Adrenal gland (tissue), 5 donors: ENCODE data around the gene RALGAPB.

Experiments used
- POLR2A ChIP-seq, 2 donors: fragments of 450-650 bp; IDR thresholded peaks; one replicate each; pipeline ENCODE4 v1.6.1; 2017; ENCODE audit warnings: antibody characterized with exemption in 2 of 2, mild to moderate bottlenecking in 2 of 2, moderate library complexity in 1 of 2
- TF ChIP-seq, protein P1 (sequence below), 6 experiments: fragments of 450-650 bp in 4 of 6; fragments of 200-600 bp in 2 of 6; sonication (generic) in 1 of 6; IDR thresholded peaks; 1 replicate in 5 of 6; 2 replicates in 1 of 6; pipeline versions ENCODE4 v1.5.1 to v1.8.0; 2016 to 2021; ENCODE audit warnings: antibody characterized with exemption in 6 of 6, mild to moderate bottlenecking in 2 of 6, moderate library complexity in 1 of 6
- donor health status: DM: no; HTN: no; CAD: no.

DNA sequence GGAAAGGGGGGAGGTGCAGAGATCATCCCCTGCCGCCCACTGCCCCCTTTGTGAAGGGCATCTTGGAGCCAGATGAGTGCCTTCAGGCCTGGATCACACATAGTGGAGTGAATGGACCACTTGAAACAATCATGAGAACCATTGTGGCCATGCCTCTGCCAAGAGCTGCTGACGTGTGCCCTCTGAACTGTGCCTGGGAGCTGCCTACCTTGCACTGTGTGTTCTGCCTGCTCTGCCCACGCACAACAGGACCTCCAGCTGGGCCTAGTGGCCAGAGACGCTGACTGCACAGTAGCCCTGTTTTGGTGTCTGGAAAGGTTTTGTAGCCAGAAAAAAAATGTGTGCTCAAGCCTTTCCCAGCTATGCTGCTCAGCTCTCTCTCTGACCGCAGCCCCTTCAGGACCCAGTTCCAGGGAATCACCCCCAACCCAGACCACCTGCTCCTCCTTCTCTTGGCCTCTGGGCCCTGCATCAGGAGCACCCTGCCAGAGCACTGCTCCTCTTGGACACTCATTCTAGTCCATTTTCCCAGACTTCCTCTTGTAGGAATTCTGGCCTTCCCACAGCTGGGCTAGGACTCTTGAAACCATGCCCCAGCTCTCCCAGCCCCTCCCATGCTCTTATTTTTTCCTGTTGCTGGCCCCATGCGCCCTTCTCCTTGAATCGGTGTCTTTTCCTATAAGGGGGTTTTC, 106.7 kb downstream of the RALGAPB start:
- no peak for TF ChIP-seq POLR2A (IDR thresholded peaks at IDR 0.05)
- TF ChIP-seq, protein P1, sequence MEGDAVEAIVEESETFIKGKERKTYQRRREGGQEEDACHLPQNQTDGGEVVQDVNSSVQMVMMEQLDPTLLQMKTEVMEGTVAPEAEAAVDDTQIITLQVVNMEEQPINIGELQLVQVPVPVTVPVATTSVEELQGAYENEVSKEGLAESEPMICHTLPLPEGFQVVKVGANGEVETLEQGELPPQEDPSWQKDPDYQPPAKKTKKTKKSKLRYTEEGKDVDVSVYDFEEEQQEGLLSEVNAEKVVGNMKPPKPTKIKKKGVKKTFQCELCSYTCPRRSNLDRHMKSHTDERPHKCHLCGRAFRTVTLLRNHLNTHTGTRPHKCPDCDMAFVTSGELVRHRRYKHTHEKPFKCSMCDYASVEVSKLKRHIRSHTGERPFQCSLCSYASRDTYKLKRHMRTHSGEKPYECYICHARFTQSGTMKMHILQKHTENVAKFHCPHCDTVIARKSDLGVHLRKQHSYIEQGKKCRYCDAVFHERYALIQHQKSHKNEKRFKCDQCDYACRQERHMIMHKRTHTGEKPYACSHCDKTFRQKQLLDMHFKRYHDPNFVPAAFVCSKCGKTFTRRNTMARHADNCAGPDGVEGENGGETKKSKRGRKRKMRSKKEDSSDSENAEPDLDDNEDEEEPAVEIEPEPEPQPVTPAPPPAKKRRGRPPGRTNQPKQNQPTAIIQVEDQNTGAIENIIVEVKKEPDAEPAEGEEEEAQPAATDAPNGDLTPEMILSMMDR (IDR thresholded peaks at IDR 0.05) = no peak
